ENCODE data around the gene TM9SF2.
"Not testable (repeated sequence)": the region's sequence is repeated elsewhere in the genome, so short reads cannot be mapped to it uniquely, and the experiment has no call there.

The TM9SF2 gene

DNA sequence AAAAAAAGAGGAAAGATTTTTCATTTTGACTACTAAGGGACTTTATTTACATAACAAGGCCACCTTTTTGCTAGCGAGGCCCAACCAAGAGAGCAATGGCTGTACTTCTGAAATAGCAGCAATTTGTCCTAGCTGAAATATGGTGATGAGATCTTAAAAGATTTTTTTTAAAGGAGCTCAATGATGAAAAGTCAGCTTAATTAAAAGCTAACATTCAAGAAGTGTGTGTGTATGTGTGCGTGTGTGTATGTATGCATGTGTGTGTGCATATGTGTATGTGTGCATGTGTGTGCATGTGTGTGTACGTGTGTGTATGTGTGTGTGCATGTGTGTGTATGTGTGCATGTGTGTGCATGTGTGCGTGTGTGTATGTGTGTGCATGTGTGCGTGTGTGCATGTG lies 24.6 kb upstream of the TM9SF2 start:
- H3K27ac ChIP-seq = no peak overlapping the region
- no peak for TF ChIP-seq ZFX (IDR thresholded peaks at IDR 0.05)
- TF ChIP-seq CTCF (conservative IDR thresholded peaks at IDR 0.05) = no peak

GRCh38 chr13:99477493-99477892 lies 23.8 kb upstream of the TM9SF2 start:
- TF ChIP-seq CTCF (conservative IDR thresholded peaks at IDR 0.05) (no peak), ZFX (IDR thresholded peaks at IDR 0.05) (no peak)
- H3K27ac ChIP-seq = no peak overlapping the region

DNA sequence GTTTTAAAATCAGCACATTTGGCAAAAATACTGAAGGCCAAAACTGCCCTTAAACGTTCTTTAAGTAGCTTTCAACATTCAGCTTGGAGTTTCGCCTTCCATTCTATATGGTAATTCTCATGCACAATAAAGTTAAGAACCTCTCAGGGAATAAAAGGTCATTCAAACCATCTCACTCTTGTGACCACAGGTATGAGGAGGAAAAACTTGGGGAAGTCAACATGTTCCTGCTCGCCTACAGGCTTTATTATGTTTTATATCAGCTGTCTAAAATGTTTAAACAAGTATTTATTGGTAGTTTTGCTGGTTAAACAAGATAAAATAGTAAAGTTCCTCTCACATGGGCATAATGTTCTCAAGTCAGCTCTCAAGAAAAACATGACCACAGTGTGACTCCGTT lies 19.9 kb upstream of the TM9SF2 start:
- TF ChIP-seq CTCF (conservative IDR thresholded peaks at IDR 0.05) = no peak
- no peak for TF ChIP-seq ZFX (IDR thresholded peaks at IDR 0.05)
- no peak overlapping the region for H3K27ac ChIP-seq

DNA sequence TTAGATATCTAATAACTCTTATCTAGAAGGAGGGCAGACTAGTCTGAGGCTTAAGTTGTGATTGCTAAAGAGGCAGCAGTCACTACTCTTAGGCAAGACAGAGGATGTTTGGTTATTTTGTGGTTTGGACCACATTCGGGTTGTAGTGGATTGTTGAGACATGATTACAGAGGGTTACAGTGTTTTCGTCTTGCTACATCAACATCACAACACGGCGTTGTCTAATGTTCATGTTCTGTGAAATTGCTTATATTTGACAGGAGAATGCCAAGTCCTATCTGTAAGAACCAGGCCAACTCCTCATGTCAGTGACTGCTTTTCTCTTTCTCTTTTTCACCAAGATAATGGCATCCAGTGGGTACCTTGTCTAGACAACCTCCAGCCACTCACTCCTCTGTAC lies 16.8 kb upstream of the TM9SF2 start:
- TF ChIP-seq CTCF (conservative IDR thresholded peaks at IDR 0.05) (no peak), ZFX (IDR thresholded peaks at IDR 0.05) (no peak)
- no peak overlapping the region for H3K27ac ChIP-seq

GRCh38 chr13:99486996-99487395 lies 14.3 kb upstream of the TM9SF2 start:
- TF ChIP-seq CTCF (conservative IDR thresholded peaks at IDR 0.05) (no peak), ZFX (IDR thresholded peaks at IDR 0.05) (no peak)
- H3K27ac ChIP-seq = no peak overlapping the region

GRCh38 chr13:99489028-99489427 lies 12.2 kb upstream of the TM9SF2 start:
- no peak overlapping the region for H3K27ac ChIP-seq
- TF ChIP-seq ZFX (IDR thresholded peaks at IDR 0.05) (no peak), CTCF (conservative IDR thresholded peaks at IDR 0.05) (no peak)

DNA sequence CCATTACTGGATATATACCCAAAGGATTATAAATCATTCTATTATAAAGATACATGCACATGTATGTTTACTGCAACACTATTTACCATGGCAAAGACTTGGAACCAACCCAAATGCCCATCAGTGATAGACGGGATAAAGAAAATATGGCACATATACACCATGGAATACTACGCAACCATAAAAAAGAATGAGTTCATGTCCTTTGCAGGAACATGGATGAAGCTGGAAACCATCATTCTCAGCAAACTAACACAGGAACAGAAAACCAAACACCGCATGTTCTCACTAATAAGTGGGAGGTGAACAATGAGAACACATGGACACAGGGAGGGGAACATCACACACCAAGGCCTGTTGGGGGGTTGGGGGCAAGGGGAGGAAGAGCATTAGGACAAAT lies 9.5 kb upstream of the TM9SF2 start:
- not testable (repeated sequence) for H3K27ac ChIP-seq

DNA sequence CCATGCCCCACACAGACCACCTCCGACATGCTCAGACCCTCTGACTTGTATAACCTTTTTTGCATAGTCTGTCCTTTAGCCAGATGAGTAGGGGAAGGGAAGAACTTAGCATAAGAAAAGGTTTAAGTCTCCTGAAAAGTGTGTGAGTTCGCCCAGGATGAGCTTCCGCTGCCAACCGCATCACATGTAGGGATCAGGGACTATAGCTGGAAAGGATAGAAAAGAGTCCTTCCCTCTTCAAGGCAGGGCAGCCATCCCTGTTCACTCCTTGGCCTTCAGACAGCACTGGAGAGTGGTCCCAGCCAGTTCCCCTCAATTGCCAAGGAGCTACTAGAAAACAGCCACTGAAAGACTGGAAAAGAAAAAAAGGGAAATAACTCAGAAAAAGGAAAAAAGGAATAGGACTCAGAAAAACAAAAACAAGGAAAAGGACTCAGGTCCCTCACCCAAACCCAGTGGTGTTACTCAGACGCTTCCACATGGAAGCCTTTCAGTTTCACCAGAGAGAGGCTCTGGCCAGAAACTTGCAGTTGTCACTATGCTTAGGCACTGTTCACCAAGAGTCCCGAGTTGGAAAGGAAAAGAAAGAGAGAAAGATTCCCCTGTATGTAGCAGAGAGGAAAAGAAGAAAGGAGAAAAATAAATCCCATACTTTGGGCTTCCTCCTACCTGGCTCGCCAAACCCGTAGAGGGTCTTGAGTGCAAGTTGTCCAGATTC lies 5.6 kb upstream of the TM9SF2 start:
- peak overlapping the region; percentile 40; the same call in 1 of the 2 replicates for H3K27ac ChIP-seq
- no peak for TF ChIP-seq CTCF (conservative IDR thresholded peaks at IDR 0.05)

Measured in C4-2B (cell line).